ENCODE measurements around the gene MED20.

MED20 gene

DNA sequence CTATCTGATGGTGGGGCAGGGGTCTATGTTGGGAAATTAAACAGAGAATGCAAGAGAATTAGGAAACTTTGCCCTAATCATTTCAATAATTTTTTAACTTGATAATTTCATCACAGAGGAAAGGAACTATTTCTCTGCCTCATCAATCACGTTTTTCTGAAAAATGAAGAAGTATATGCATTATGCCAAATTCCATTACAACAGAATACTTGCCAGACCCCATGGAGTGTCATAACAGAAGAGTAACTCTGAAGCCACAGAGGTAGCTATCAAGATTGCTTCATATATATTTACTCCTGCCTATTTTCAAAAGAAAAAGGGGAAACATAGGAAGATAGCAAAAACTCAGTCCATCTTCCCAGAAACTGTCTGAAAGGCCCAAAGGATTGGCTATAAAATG, 20.1 kb downstream of the MED20 start:
- Histone ChIP-seq H3K9me3 (ENCODE audit: insufficient read depth, low read depth, low read length) (no peaks in the 10 kb centered on the region), H3K36me3 (ENCODE audit: insufficient read depth, low read length) (peaks cover 27% of the 10 kb centered on the region), H3K4me1 (ENCODE audit: insufficient read depth, low read length) (peaks cover 4% of the 10 kb centered on the region; the same call in 1 of the 2 replicates), H3K27ac (ENCODE audit: low read depth, low read length) (no peak overlapping the region), H3K27me3 (ENCODE audit: insufficient read depth, low read length) (no peaks in the 10 kb centered on the region), H3K4me3 (ENCODE audit: low read length) (no peak overlapping the region), H3K9ac (ENCODE audit: low read depth, low read length) (no peak overlapping the region)
- WGBS: 86% methylated on average over 1 of the region's 1 CpG

DNA sequence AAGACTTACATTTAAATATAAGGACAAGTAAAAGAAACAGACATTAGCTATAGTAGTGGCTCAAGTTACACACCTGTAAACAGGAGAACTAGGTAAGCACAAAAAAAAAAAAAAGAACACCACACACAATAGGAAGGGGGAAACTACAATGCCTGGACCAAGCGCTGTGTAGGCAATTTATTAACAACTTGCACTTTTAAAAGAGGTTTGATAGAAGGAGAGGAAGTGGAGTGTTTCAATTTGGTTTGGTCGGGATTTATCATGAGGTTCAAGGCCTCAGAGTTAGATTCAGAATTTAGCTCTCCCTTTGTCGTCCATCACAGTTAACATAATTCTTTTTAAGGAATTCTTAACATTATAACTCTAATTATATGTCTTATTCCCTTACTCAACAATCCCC, 24.7 kb downstream of the MED20 start:
- WGBS: 61% methylated on average over 2 of the region's 3 CpGs
- no peaks in the 10 kb centered on the region for H3K9me3 ChIP-seq (ENCODE audit: insufficient read depth, low read depth, low read length)
- peak overlapping the region; percentile 75 for H3K4me3 ChIP-seq (ENCODE audit: low read length)
- peak overlapping the region; percentile 83 for H3K9ac ChIP-seq (ENCODE audit: low read depth, low read length)
- H3K4me1 ChIP-seq (ENCODE audit: insufficient read depth, low read length): peaks cover 20% of the 10 kb centered on the region
- H3K27me3 ChIP-seq (ENCODE audit: insufficient read depth, low read length): no peaks in the 10 kb centered on the region
- H3K27ac ChIP-seq (ENCODE audit: low read depth, low read length): peak overlapping the region; percentile 84
- H3K36me3 ChIP-seq (ENCODE audit: insufficient read depth, low read length): peaks cover 8% of the 10 kb centered on the region; the same call in 1 of the 2 replicates

- peak within 1 kb of the TSS; percentile 75 for H3K4me3 ChIP-seq (ENCODE audit: low read length)
- peaks cover 20% of the 10 kb centered on the region for H3K4me1 ChIP-seq (ENCODE audit: insufficient read depth, low read length)
- H3K9me3 ChIP-seq (ENCODE audit: insufficient read depth, low read depth, low read length): no peaks in the 10 kb centered on the region
- no peaks in the 10 kb centered on the region for H3K27me3 ChIP-seq (ENCODE audit: insufficient read depth, low read length)
- peak within 1 kb of the TSS; percentile 83 for H3K9ac ChIP-seq (ENCODE audit: low read depth, low read length)
- H3K27ac ChIP-seq (ENCODE audit: low read depth, low read length): peak within 1 kb of the TSS; percentile 84
- under 1% methylated on average over 54 of the region's 55 CpGs for WGBS
- H3K36me3 ChIP-seq (ENCODE audit: insufficient read depth, low read length): peaks cover 5% of the 10 kb centered on the region; the same call in 1 of the 2 replicates
These were observed 25.4 kb downstream of the MED20 start, which contains the start of gene USP49 for GRCh38 chr6:41895300-41896233. Gene USP49 (minus strand): TSS chr6:41895375. CDS start chr6:41806983, 88,392 bp downstream.

- Histone ChIP-seq H3K27ac (ENCODE audit: low read depth, low read length) (peak overlapping the region; percentile 67; the same call in 1 of the 2 replicates), H3K27me3 (ENCODE audit: insufficient read depth, low read length) (no peaks in the 10 kb centered on the region), H3K4me3 (ENCODE audit: low read length) (peak overlapping the region; percentile 75), H3K9ac (ENCODE audit: low read depth, low read length) (peak overlapping the region; percentile 74), H3K9me3 (ENCODE audit: insufficient read depth, low read depth, low read length) (no peaks in the 10 kb centered on the region), H3K4me1 (ENCODE audit: insufficient read depth, low read length) (peaks cover 20% of the 10 kb centered on the region), H3K36me3 (ENCODE audit: insufficient read depth, low read length) (peaks cover 5% of the 10 kb centered on the region; the same call in 1 of the 2 replicates)
- under 1% methylated on average over 48 of the region's 56 CpGs for WGBS
These were observed 26.3 kb downstream of the MED20 start for GRCh38 chr6:41894366-41895299.

GRCh38 chr6:41892921-41893564, 27.9 kb downstream of the MED20 start:
- Histone ChIP-seq H3K27me3 (ENCODE audit: insufficient read depth, low read length) (no peaks in the 10 kb centered on the region), H3K4me1 (ENCODE audit: insufficient read depth, low read length) (peaks cover 21% of the 10 kb centered on the region), H3K36me3 (ENCODE audit: insufficient read depth, low read length) (no peaks in the 10 kb centered on the region), H3K4me3 (ENCODE audit: low read length) (peak overlapping the region; percentile 75), H3K27ac (ENCODE audit: low read depth, low read length) (no peak overlapping the region), H3K9me3 (ENCODE audit: insufficient read depth, low read depth, low read length) (no peaks in the 10 kb centered on the region), H3K9ac (ENCODE audit: low read depth, low read length) (no peak overlapping the region)
- WGBS: 72% methylated on average over 4 of the region's 4 CpGs

DNA sequence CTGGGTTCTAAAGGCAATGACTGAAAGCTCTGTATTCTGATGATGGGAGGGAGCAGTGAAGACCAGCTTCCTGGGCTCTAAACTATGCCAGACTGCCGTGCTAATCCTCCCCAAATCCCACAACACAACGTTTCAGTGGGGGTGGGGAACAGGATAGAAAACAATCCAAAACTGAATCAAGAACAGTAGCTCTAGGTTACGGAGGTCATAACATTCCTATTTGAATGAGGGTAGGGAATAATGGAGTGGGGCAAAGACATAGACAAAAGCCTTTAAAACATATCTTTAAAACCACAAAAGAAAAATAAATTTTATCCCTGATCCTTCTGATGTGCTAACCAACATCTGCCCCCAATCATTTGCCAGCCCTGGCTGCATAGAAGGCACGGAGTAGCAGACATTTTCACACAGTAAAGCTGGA, 33.6 kb downstream of the MED20 start:
- no peaks in the 10 kb centered on the region for H3K27me3 ChIP-seq (ENCODE audit: insufficient read depth, low read length)
- H3K4me3 ChIP-seq (ENCODE audit: low read length): no peak overlapping the region; the same call in 1 of the 2 replicates
- H3K27ac ChIP-seq (ENCODE audit: low read depth, low read length): 0 out of 2 replicates have a peak overlapping the region, but pooled peaks have one; percentile 19
- 73% methylated on average over 2 of the region's 4 CpGs for WGBS
- 0 out of 2 replicates have a peak, but pooled peaks cover 4% of the 10 kb centered on the region for H3K36me3 ChIP-seq (ENCODE audit: insufficient read depth, low read length)
- H3K9me3 ChIP-seq (ENCODE audit: insufficient read depth, low read depth, low read length): no peaks in the 10 kb centered on the region
- no peak overlapping the region for H3K9ac ChIP-seq (ENCODE audit: low read depth, low read length)
- H3K4me1 ChIP-seq (ENCODE audit: insufficient read depth, low read length): peaks cover 13% of the 10 kb centered on the region

DNA sequence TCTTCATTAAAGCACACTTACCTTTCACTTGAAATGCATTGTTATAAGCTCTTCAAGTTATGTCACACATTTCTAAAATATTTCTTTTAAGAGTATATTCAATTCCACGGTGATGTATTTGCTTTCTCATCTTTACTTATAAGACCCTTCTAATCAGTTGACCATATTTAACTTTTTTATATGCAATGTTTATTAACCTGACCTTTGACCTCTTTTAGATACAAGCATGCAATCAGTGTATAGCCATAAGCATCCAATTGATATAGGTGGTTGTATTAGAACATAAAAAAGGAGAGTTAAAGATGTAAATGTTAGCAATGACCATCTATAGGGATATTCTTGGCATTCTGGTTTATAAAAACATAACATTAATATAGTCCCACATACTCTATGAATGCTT, 35.0 kb downstream of the MED20 start:
- WGBS: 100% methylated on average over 1 of the region's 1 CpG
- H3K9ac ChIP-seq (ENCODE audit: low read depth, low read length): no peak overlapping the region
- no peak overlapping the region for H3K4me3 ChIP-seq (ENCODE audit: low read length)
- H3K9me3 ChIP-seq (ENCODE audit: insufficient read depth, low read depth, low read length): no peaks in the 10 kb centered on the region
- 0 out of 2 replicates have a peak, but pooled peaks cover 4% of the 10 kb centered on the region for H3K36me3 ChIP-seq (ENCODE audit: insufficient read depth, low read length)
- peaks cover 13% of the 10 kb centered on the region for H3K4me1 ChIP-seq (ENCODE audit: insufficient read depth, low read length)
- H3K27ac ChIP-seq (ENCODE audit: low read depth, low read length): no peak overlapping the region
- H3K27me3 ChIP-seq (ENCODE audit: insufficient read depth, low read length): no peaks in the 10 kb centered on the region

DNA sequence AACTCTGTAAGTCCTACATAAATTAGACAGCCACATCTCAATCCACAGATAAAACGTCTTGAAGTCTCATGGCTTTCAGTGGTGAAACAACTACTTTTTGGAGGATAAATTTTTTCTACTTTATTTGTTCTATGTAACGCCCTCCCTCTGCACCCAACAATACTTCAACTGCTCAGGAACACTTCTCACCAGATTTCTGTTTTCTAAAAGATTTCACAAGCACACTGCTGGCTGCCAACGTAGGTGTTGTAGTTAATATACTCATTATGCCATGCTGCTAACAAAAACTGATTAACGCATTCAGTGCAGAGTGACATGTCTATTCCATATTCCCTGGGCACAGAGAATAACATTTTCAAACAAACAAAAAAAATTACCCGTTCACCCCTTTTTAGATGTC, 36.0 kb downstream of the MED20 start:
- no peak overlapping the region for H3K4me3 ChIP-seq (ENCODE audit: low read length)
- H3K4me1 ChIP-seq (ENCODE audit: insufficient read depth, low read length): peaks cover 13% of the 10 kb centered on the region
- 97% methylated on average over 4 of the region's 5 CpGs for WGBS
- H3K27ac ChIP-seq (ENCODE audit: low read depth, low read length): no peak overlapping the region
- H3K9ac ChIP-seq (ENCODE audit: low read depth, low read length): no peak overlapping the region
- no peaks in the 10 kb centered on the region for H3K9me3 ChIP-seq (ENCODE audit: insufficient read depth, low read depth, low read length)
- H3K27me3 ChIP-seq (ENCODE audit: insufficient read depth, low read length): no peaks in the 10 kb centered on the region
- 0 out of 2 replicates have a peak, but pooled peaks cover 4% of the 10 kb centered on the region for H3K36me3 ChIP-seq (ENCODE audit: insufficient read depth, low read length)

- Histone ChIP-seq H3K9me3 (ENCODE audit: insufficient read depth, low read depth, low read length) (no peaks in the 10 kb centered on the region), H3K27ac (ENCODE audit: low read depth, low read length) (no peak overlapping the region), H3K4me1 (ENCODE audit: insufficient read depth, low read length) (peaks cover 10% of the 10 kb centered on the region), H3K27me3 (ENCODE audit: insufficient read depth, low read length) (no peaks in the 10 kb centered on the region), H3K36me3 (ENCODE audit: insufficient read depth, low read length) (0 out of 2 replicates have a peak, but pooled peaks cover 4% of the 10 kb centered on the region), H3K9ac (ENCODE audit: low read depth, low read length) (no peak overlapping the region), H3K4me3 (ENCODE audit: low read length) (no peak overlapping the region)
- 90% methylated on average over 1 of the region's 1 CpG for WGBS
These were observed 39.4 kb downstream of the MED20 start for GRCh38 chr6:41881506-41881905.

DNA sequence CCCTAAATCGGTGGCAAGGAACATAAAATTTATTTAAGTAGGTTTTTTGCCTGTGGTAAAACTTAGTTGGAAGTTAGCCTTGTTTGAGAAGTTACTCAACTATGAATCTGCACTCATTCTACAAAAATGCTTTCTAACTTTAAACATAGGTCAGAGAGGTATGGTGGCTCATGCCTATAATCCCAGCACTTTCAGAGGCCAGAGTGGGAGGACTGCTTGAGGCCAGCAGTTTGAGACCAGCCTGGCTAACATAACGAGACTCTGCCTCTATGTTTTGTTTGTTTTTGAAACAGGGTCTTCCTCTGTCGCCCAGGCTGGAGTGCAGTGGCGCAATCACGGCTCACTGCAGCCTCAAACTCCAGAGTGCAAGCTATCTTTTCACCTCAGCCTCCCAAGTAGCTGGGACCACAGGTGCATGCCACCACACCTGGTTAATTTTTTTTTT, 42.0 kb downstream of the MED20 start:
- no peaks in the 10 kb centered on the region for H3K36me3 ChIP-seq (ENCODE audit: insufficient read depth, low read length)
- no peaks in the 10 kb centered on the region for H3K27me3 ChIP-seq (ENCODE audit: insufficient read depth, low read length)
- H3K4me1 ChIP-seq (ENCODE audit: insufficient read depth, low read length): peaks cover 10% of the 10 kb centered on the region
- 0 out of 2 replicates have a peak overlapping the region, but pooled peaks have one; percentile 24 for H3K9ac ChIP-seq (ENCODE audit: low read depth, low read length)
- WGBS: 93% methylated on average over 5 of the region's 5 CpGs
- no peak overlapping the region for H3K4me3 ChIP-seq (ENCODE audit: low read length)
- no peaks in the 10 kb centered on the region for H3K9me3 ChIP-seq (ENCODE audit: insufficient read depth, low read depth, low read length)
- peak overlapping the region; percentile 49; the same call in 1 of the 2 replicates for H3K27ac ChIP-seq (ENCODE audit: low read depth, low read length)
